Small intestine (tissue), 7 donors: Measurements from ENCODE around the gene TOPBP1. TPM values are rescaled to one million over a fixed set of nuclear protein-coding genes. Genes with fewer than 3 reads are reported as not detected.
"Not testable (repeated sequence)": the region's sequence is repeated elsewhere in the genome, so short reads cannot be mapped to it uniquely, and the experiment has no call there.

Source experiments
- DNase-seq, 2 donors: peaks; one replicate each; pipeline versions ENCODE4 v3.0.0 to v3.0.0-alpha.2; 2013
- FAIRE-seq: peaks from 2 replicates; lab custom pipeline; 2012; peaks lifted over from hg19 to GRCh38; lab: Jason Lieb, UNC
- H3K27ac ChIP-seq, 3 donors: one replicate each; pipeline ENCODE4 v1.5.1; 2013; ENCODE audit warnings: low read length in 2 of 3, mild to moderate bottlenecking in 2 of 3, control low read depth in 1 of 3, inconsistent platforms in 1 of 3, low read depth in 1 of 3, moderate library complexity in 1 of 3
- H3K27me3 ChIP-seq, 3 donors: one replicate each; pipeline ENCODE4 v1.6.1; 2013; ENCODE audit warnings: low read length in 3 of 3, inconsistent platforms in 1 of 3; ENCODE audit not compliant: control insufficient read depth in 3 of 3, insufficient read depth in 3 of 3
- H3K36me3 ChIP-seq, 3 donors: one replicate each; pipeline ENCODE4 v1.6.1; 2013; ENCODE audit warnings: low read length in 3 of 3, inconsistent platforms in 1 of 3, low read depth in 1 of 3, mild to moderate bottlenecking in 1 of 3, moderate library complexity in 1 of 3; ENCODE audit not compliant: control insufficient read depth in 3 of 3, insufficient read depth in 2 of 3
- H3K4me1 ChIP-seq, 3 donors: one replicate each; pipeline ENCODE4 v1.6.1; 2013; ENCODE audit warnings: low read length in 2 of 3, inconsistent platforms in 1 of 3, low read depth in 1 of 3, mild to moderate bottlenecking in 1 of 3, moderate library complexity in 1 of 3; ENCODE audit not compliant: control insufficient read depth in 3 of 3, insufficient read depth in 2 of 3
- H3K4me3 ChIP-seq, 3 donors: one replicate each; pipeline ENCODE4 v1.5.1; 2013; ENCODE audit warnings: low read length in 3 of 3, control low read depth in 1 of 3, inconsistent platforms in 1 of 3, low read depth in 1 of 3, mild to moderate bottlenecking in 1 of 3, moderate library complexity in 1 of 3
- H3K9me3 ChIP-seq, 2 donors: one replicate each; pipeline ENCODE4 v1.6.1; 2013; ENCODE audit warnings: low read depth in 1 of 2, low read length in 1 of 2; ENCODE audit not compliant: control insufficient read depth in 2 of 2, insufficient read depth in 1 of 2
- WGBS, 3 donors: extraction: QIAGEN DNeasy Blood & Tissue Kit; methylation state at CpG; one replicate each; pipeline ENCODE4 v1.1.7; 2013; 5-methylcytosine and 5-hydroxymethylcytosine counted together
- polyA plus RNA-seq, 4 donors: library from polyadenylated mRNA; stranded (reverse) in 3 of 4; unstranded in 1 of 4; fragments of 200-250 nt in 3 of 4; fragments of 120-200 nt in 1 of 4; gene quantifications; one replicate each; pipeline versions ENCODE4 v1.2.1 to v1.2.3, GENCODE V29; 2013
- donor health status: healthy with polysubstance abuse.
- donor health status: control.
- donor health status: control.
- donor health status: Bipolar disorder and iron deficiency.
- donor health status: healthy.

Gene TOPBP1
- polyA plus RNA-seq, 4 donors, result 7.8 to 33.5 (median 10.3) TPM

- WGBS, 3 donors, result 95 to 96% (median 96%) methylated on average over 2 of the region's 2 CpGs
- not testable (repeated sequence) for H3K4me1 ChIP-seq, H3K36me3 ChIP-seq, FAIRE-seq, DNase-seq, H3K4me3 ChIP-seq, H3K9me3 ChIP-seq, H3K27ac ChIP-seq
- peaks cover 0 to 17% (median 15%) of the 10 kb centered on the region in 3 donors for H3K27me3 ChIP-seq
Observed at GRCh38 chr3:133677993-133678392, 16.3 kb upstream of the TOPBP1 start.

- Histone ChIP-seq H3K4me3 (no peak overlapping the region), H3K4me1 (peaks cover 0 to 5% (median 3%) of the 10 kb centered on the region in 3 donors), H3K27me3 (peaks cover 0 to 17% (median 15%) of the 10 kb centered on the region in 3 donors), H3K36me3 (no peaks in the 10 kb centered on the region), H3K27ac (no peak overlapping the region), H3K9me3 (no peaks in the 10 kb centered on the region)
- WGBS, 3 donors, result 36 to 58% (median 44%) methylated on average over 11 of the region's 11 CpGs
- FAIRE-seq (no peak), DNase-seq (no peak)
Observed at GRCh38 chr3:133676336-133677118, 14.8 kb upstream of the TOPBP1 start.

- H3K9me3 ChIP-seq, result no peaks in the 10 kb centered on the region
- no peak overlapping the region for H3K27ac ChIP-seq
- DNase-seq (peak in 1 of 2 donors; percentile 11), FAIRE-seq (no peak)
- H3K27me3 ChIP-seq, result peaks cover 0 to 17% (median 15%) of the 10 kb centered on the region in 3 donors
- 47 to 60% (median 55%) methylated on average over 6 of the region's 6 CpGs for WGBS, 3 donors
- no peak overlapping the region for H3K4me3 ChIP-seq
- no peaks in the 10 kb centered on the region for H3K36me3 ChIP-seq
- H3K4me1 ChIP-seq, result peaks cover 0 to 5% (median 3%) of the 10 kb centered on the region in 3 donors
Observed at GRCh38 chr3:133675631-133676335, 14.0 kb upstream of the TOPBP1 start.

- peaks cover 0 to 5% (median 5%) of the 10 kb centered on the region in 3 donors for H3K4me1 ChIP-seq
- FAIRE-seq (no peak), DNase-seq (peak in 1 of 2 donors; percentile 22)
- 7 to 17% (median 13%) methylated on average over 39 to 47 of the region's 47 CpGs for WGBS, 3 donors
- no peak overlapping the region for H3K27ac ChIP-seq
- peak overlapping the region in 1 of 3 donors; percentile 18 for H3K4me3 ChIP-seq
- peaks cover 0 to 17% (median 15%) of the 10 kb centered on the region in 3 donors for H3K27me3 ChIP-seq
- no peaks in the 10 kb centered on the region for H3K36me3 ChIP-seq
- no peaks in the 10 kb centered on the region for H3K9me3 ChIP-seq
Observed at GRCh38 chr3:133674290-133674919, 12.7 kb upstream of the TOPBP1 start.

- no peaks in the 10 kb centered on the region for H3K36me3 ChIP-seq
- H3K27ac ChIP-seq, result no peak overlapping the region
- H3K27me3 ChIP-seq, result peaks cover 0 to 17% (median 15%) of the 10 kb centered on the region in 3 donors
- 63 to 69% (median 68%) methylated on average over 12 of the region's 12 CpGs for WGBS, 3 donors
- DNase-seq, result no peak
- H3K4me3 ChIP-seq, result no peak overlapping the region
- peaks cover 0 to 5% (median 5%) of the 10 kb centered on the region in 3 donors for H3K4me1 ChIP-seq
- no peak for FAIRE-seq
- H3K9me3 ChIP-seq, result no peaks in the 10 kb centered on the region
Observed at GRCh38 chr3:133673746-133674145, 12.0 kb upstream of the TOPBP1 start.

- Histone ChIP-seq H3K27ac (no peak overlapping the region), H3K36me3 (no peaks in the 10 kb centered on the region), H3K27me3 (peaks cover 0 to 17% (median 15%) of the 10 kb centered on the region in 3 donors), H3K9me3 (no peaks in the 10 kb centered on the region), H3K4me1 (peaks cover 0 to 5% (median 5%) of the 10 kb centered on the region in 3 donors), H3K4me3 (no peak overlapping the region)
- WGBS, 3 donors, result 94 to 95% (median 94%) methylated on average over 2 of the region's 2 CpGs
- DNase-seq (no peak), FAIRE-seq (no peak)
Observed at GRCh38 chr3:133672461-133672860, 10.7 kb upstream of the TOPBP1 start.

- Histone ChIP-seq H3K4me1 (peaks cover 0 to 5% (median 5%) of the 10 kb centered on the region in 3 donors), H3K36me3 (no peaks in the 10 kb centered on the region), H3K9me3 (no peaks in the 10 kb centered on the region), H3K27me3 (peaks cover 0 to 14% (median 13%) of the 10 kb centered on the region in 3 donors), H3K27ac (no peak overlapping the region), H3K4me3 (no peak overlapping the region)
- FAIRE-seq (no peak), DNase-seq (peak in 1 of 2 donors; percentile 21)
- WGBS, 3 donors, result 45 to 76% (median 47%) methylated on average over 3 of the region's 3 CpGs
Observed at GRCh38 chr3:133670525-133670995, 8.8 kb upstream of the TOPBP1 start.
